ENCODE results near the gene OR56A4.

Gene OR56A4

GRCh38 chr11:5955586-5955985 lies 51.2 kb downstream of the OR56A4 start:
- no peak for DNase-seq

Measured in CD4-positive, alpha-beta T cell treated with Interleukin-10 for 1 hour (primary cell).